Stimulated activated CD8-positive, alpha-beta memory T cell treated with anti-CD3 and anti-CD28 coated beads, Interleukin-15, amount 100 ng/mL, for 4 hours (primary cell): ENCODE data around the gene COPZ1.

Experiments
- DNase-seq, 2 donors: peaks; one replicate each; pipeline ENCODE4 v3.0.0-alpha.2; 2020; ENCODE audit warnings: low read depth in 2 of 2

The COPZ1 gene

DNA sequence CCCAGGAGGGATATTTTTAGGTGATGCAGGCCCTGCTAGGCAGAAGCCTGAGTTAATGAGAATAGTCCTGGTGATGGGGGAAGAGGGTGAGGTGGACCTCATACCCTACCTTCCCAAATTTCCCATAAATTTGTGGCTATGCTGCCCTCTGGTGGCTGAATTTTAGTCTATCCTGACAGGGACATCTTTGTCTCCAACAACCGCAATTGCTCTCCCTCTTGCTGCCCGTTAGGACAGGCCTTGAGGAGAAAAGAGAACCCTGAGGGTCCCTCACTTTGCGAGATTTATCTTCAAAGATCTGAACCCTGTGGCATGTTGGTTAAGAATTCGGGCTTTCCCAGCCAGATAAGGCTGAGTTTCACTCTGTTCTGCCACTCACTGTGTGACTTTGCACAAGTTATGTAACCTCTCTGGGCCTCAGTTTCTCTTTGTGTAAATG, 69.4 kb downstream of the COPZ1 start:
- no peak for DNase-seq

DNA sequence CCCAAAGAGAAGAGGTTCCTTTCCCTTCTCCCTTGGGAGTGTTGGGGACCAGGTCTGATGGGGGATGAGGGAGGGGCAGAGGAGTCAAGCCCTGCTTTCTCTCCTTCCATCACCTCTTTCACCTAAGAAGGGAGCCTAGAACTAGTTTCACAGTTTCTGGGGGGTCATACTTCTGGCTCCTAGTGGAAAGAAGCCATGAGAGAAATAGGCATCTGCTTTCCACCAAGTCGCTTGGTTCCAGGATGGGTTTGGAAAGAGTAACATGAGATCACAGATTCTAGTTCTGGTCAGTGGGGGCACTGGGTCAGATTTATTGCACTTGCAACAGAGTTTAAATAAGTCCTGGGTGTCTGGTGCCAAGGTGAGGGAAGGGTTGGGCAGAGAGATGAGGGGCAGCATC, 70.1 kb downstream of the COPZ1 start:
- DNase-seq = no peak

DNA sequence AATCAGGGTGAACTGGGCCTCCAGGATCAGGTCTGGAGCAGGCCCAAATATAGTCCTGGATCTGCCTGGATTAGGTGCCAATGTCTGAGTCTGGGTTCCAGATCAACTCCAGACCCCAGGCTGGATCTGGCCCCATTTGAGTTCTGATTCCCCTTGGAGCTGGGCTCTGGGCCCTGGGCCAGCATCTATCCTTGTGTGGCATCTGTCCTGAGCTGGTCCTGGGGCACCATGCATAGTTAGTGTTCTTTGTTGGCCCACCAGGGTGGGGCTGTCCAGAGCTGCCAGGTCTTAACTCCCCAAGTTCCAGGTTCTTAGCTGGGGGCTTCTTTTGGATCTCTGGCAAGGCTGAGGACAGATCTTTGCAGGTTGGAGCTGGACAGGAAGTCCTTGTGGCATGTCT, 70.6 kb downstream of the COPZ1 start:
- no peak for DNase-seq

GRCh38 chr12:54397157-54397556, 72.2 kb downstream of the COPZ1 start:
- no peak for DNase-seq

- no peak for DNase-seq
Observed at GRCh38 chr12:54398218-54398617, 73.3 kb downstream of the COPZ1 start.

DNA sequence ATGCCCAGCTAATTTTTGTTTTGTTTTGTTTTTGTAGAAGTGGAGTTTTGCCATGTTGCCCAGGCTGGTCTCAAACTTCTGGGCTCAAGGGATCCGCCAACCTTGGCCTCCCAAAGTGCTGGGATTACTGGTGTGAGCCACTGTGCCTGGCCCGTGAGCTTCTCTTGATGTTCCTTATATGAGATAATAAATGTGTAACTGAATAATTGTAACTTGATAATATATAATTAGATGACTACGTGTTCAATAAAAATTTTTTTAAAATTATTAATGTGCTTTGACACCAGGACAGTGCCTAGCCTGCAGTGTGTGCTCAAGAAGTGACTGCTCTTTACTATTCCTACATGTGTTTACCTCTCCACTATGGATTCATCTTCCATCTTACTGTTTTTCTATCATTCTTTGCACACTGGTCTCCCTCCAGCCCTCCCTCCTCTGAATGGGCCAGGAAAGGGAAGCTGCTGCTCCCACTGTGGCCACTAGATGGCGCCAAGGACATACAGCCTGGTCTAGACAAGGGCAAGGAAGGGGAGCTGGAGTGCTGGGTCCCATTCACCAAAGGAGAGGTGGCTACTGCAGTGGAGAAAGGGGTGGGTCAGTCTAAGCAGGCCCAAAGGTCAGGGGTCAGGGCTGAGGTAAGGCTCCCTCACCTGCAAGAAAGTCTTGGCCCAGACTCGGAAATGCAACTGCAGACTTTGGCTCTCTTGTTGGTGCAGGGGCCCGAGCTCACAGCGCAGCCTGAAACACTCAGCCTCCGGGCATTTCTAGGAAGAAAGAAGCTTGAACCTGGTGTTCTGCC, 74.3 kb downstream of the COPZ1 start:
- peak; percentile 59 to 72 for DNase-seq

DNA sequence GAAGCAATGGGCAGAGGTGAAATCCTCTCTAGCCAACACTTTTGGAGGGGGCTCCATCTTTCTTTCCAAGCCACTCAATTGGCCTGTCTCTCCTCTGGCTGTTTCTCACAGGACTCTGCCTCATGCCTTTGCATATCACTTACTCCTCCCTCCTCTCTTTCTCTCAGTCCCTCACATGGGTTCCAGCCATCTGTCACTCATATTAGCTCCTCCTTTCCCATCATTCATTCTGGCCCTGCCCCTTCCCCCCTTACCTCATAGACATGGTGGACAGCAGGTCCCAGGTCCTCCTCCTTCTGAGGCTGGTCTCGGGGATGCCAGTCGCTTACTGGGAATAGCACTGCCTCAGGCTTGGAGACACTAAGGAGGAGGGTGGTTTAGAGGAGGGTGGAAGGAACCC, 76.2 kb downstream of the COPZ1 start:
- DNase-seq = no peak
